Trophoblast cell (in vitro differentiated cells and primary cell): ENCODE data around the gene CCDC88A.
A peak's percentile ranks its signal among the peaks of the same experiment; 100 is the strongest.

Experiments
- DNase-seq, 2 donors: peaks; one replicate each; pipeline ENCODE4 v3.0.0-alpha.2; 2016
- H2AFZ ChIP-seq: 2 replicates; pipeline ENCODE4 v1.6.1; 2013; ENCODE audit warnings: low read length, moderate library complexity, mild to moderate bottlenecking; ENCODE audit not compliant: insufficient read depth, poor library complexity
- H2AK5ac ChIP-seq: 2 replicates; pipeline ENCODE4 v1.6.1; 2013; ENCODE audit warnings: mild to moderate bottlenecking, low read length
- H2BK120ac ChIP-seq: 2 replicates; pipeline ENCODE4 v1.6.1; 2013; ENCODE audit warnings: low read length, mild to moderate bottlenecking, moderate library complexity; ENCODE audit not compliant: insufficient read depth, poor library complexity
- H2BK12ac ChIP-seq: 2 replicates; pipeline ENCODE4 v1.6.1; 2013; ENCODE audit warnings: mild to moderate bottlenecking, low read length, moderate library complexity
- H2BK5ac ChIP-seq: 2 replicates; pipeline ENCODE4 v1.6.1; 2013; ENCODE audit warnings: low read length, low read depth, moderate library complexity, mild to moderate bottlenecking; ENCODE audit not compliant: poor library complexity
- H3K14ac ChIP-seq: 2 replicates; pipeline ENCODE4 v1.6.1; 2013; ENCODE audit warnings: mild to moderate bottlenecking, low read length
- H3K18ac ChIP-seq: 2 replicates; pipeline ENCODE4 v1.6.1; 2013; ENCODE audit warnings: mild to moderate bottlenecking, low read length
- H3K23ac ChIP-seq: 2 replicates; pipeline ENCODE4 v1.6.1; 2013; ENCODE audit warnings: low read length
- H3K27ac ChIP-seq: 2 replicates; pipeline ENCODE4 v1.5.1; 2013; ENCODE audit warnings: low read depth, mild to moderate bottlenecking, inconsistent platforms, low read length, moderate library complexity
- H3K27me3 ChIP-seq: 2 replicates; pipeline ENCODE4 v1.6.1; 2013; ENCODE audit warnings: inconsistent platforms, mild to moderate bottlenecking, low read length, moderate library complexity; ENCODE audit not compliant: insufficient read depth
- H3K36me3 ChIP-seq, 2 experiments: 1 replicate in 1 of 2; 2 replicates in 1 of 2; pipeline ENCODE4 v1.6.1; 2013; ENCODE audit warnings: low read length in 2 of 2, mild to moderate bottlenecking in 2 of 2, moderate library complexity in 1 of 2; ENCODE audit not compliant: insufficient read depth in 2 of 2, control insufficient read depth in 1 of 2
- H3K4ac ChIP-seq: 2 replicates; pipeline ENCODE4 v1.6.1; 2013; ENCODE audit warnings: low read depth, mild to moderate bottlenecking, low read length, moderate library complexity
- H3K4me1 ChIP-seq, 2 experiments: 1 replicate in 1 of 2; 2 replicates in 1 of 2; pipeline ENCODE4 v1.6.1; 2013; ENCODE audit warnings: low read length in 2 of 2, mild to moderate bottlenecking in 2 of 2, moderate library complexity in 1 of 2; ENCODE audit not compliant: insufficient read depth in 2 of 2, control insufficient read depth in 1 of 2
- H3K4me2 ChIP-seq: 2 replicates; pipeline ENCODE4 v1.6.1; 2013; ENCODE audit warnings: inconsistent platforms, mild to moderate bottlenecking, low read length, moderate library complexity
- H3K4me3 ChIP-seq: 2 replicates; pipeline ENCODE4 v1.5.1; 2013; ENCODE audit warnings: mild to moderate bottlenecking, low read depth, low read length, inconsistent platforms
- H3K79me1 ChIP-seq: one replicate; pipeline ENCODE4 v1.6.1; 2013; ENCODE audit warnings: low read length
- H3K79me2 ChIP-seq: 2 replicates; pipeline ENCODE4 v1.6.1; 2013; ENCODE audit warnings: low read length, mild to moderate bottlenecking; ENCODE audit not compliant: control insufficient read depth, insufficient read depth, poor library complexity
- H3K9ac ChIP-seq: 2 replicates; pipeline ENCODE4 v1.6.1; 2013; ENCODE audit warnings: mild to moderate bottlenecking, low read length
- H3K9me3 ChIP-seq: 2 replicates; pipeline ENCODE4 v1.6.1; 2013; ENCODE audit warnings: low read depth, mild to moderate bottlenecking, control low read depth, inconsistent platforms, low read length; ENCODE audit not compliant: insufficient read depth
- H4K12ac ChIP-seq: 2 replicates; pipeline ENCODE4 v1.6.1; 2013; ENCODE audit warnings: low read depth, mild to moderate bottlenecking, low read length, moderate library complexity
- H4K8ac ChIP-seq: 2 replicates; pipeline ENCODE4 v1.6.1; 2013; ENCODE audit warnings: low read depth, mild to moderate bottlenecking, low read length, moderate library complexity
- H4K91ac ChIP-seq: one replicate; pipeline ENCODE4 v1.6.1; 2013; ENCODE audit warnings: low read depth, mild to moderate bottlenecking, low read length, moderate library complexity
- WGBS: extraction: QIAGEN DNeasy Blood & Tissue Kit; methylation state at CpG from one replicate; pipeline ENCODE4 v1.1.7; 2013; ENCODE audit warnings: missing lambda C conversion rate; ENCODE audit not compliant: insufficient read length, insufficient coverage; ENCODE audit errors: extremely low coverage; 5-methylcytosine and 5-hydroxymethylcytosine counted together

CCDC88A gene

GRCh38 chr2:55314985-55315384 lies 104.7 kb downstream of the CCDC88A start:
- Histone ChIP-seq H3K14ac (no peak overlapping the region), H3K4ac (no peak overlapping the region), H3K4me1 (peaks cover 0 to 3% of the 10 kb centered on the region in 2 experiments), H3K79me2 (no peaks in the 10 kb centered on the region), H2BK5ac (no peak overlapping the region), H2AFZ (no peak overlapping the region), H3K9me3 (no peaks in the 10 kb centered on the region), H4K91ac (no peak overlapping the region), H3K36me3 (peaks cover 0 to 2% of the 10 kb centered on the region in 2 experiments), H4K12ac (no peak overlapping the region), H3K27me3 (no peaks in the 10 kb centered on the region), H2AK5ac (no peak overlapping the region), H2BK120ac (no peak overlapping the region), H3K79me1 (no peaks in the 10 kb centered on the region), H3K27ac (no peak overlapping the region), H3K4me3 (no peak overlapping the region), H3K23ac (no peak overlapping the region), H4K8ac (no peak overlapping the region), H3K9ac (no peak overlapping the region), H3K18ac (no peak overlapping the region), H3K4me2 (no peak overlapping the region), H2BK12ac (no peak overlapping the region)
- WGBS, result no CpG with 5 or more reads among the region's 1 CpG
- no peak for DNase-seq

- no peak overlapping the region for H2BK12ac ChIP-seq
- no peak overlapping the region for H3K18ac ChIP-seq
- H2BK5ac ChIP-seq, result no peak overlapping the region
- H3K23ac ChIP-seq, result no peak overlapping the region
- peaks cover 0 to 3% of the 10 kb centered on the region in 2 experiments for H3K4me1 ChIP-seq
- no peak overlapping the region for H3K4me2 ChIP-seq
- no peaks in the 10 kb centered on the region for H3K79me1 ChIP-seq
- H3K9ac ChIP-seq, result no peak overlapping the region
- no peaks in the 10 kb centered on the region for H3K79me2 ChIP-seq
- peaks cover 2% of the 10 kb centered on the region in 2 experiments for H3K36me3 ChIP-seq
- H3K4ac ChIP-seq, result no peak overlapping the region
- no peak overlapping the region for H2AK5ac ChIP-seq
- H4K12ac ChIP-seq, result no peak overlapping the region
- no peaks in the 10 kb centered on the region for H3K9me3 ChIP-seq
- no CpG with 5 or more reads among the region's 1 CpG for WGBS
- peak in 1 of 2 donors; percentile 21 for DNase-seq
- no peak overlapping the region for H2BK120ac ChIP-seq
- H3K27ac ChIP-seq, result no peak overlapping the region
- H2AFZ ChIP-seq, result no peak overlapping the region
- H4K8ac ChIP-seq, result no peak overlapping the region
- no peaks in the 10 kb centered on the region for H3K27me3 ChIP-seq
- H3K4me3 ChIP-seq, result no peak overlapping the region
- no peak overlapping the region for H4K91ac ChIP-seq
- H3K14ac ChIP-seq, result no peak overlapping the region
Observed at GRCh38 chr2:55311444-55311870, 108.2 kb downstream of the CCDC88A start.

DNA sequence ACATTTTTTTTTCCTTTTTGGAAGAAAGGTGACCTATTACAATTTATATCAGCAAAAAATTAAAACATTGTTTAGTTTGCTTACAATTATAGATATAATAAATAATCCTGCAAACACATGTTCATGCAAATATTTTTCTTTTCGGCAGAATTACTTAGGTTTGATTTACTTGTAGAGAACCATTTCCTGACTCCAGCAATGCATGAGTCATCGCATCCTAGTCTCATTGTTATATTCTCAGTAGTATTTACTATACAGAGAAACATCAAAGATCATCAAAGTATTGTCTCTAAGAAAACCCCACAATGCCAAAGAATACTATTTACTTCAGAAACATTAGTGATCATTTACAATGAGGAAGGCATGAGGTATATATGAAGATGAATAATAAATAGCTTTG lies 110.2 kb downstream of the CCDC88A start:
- no peaks in the 10 kb centered on the region for H3K9me3 ChIP-seq
- no peak overlapping the region for H3K4me2 ChIP-seq
- H3K79me2 ChIP-seq, result no peaks in the 10 kb centered on the region
- H3K18ac ChIP-seq, result no peak overlapping the region
- H2AFZ ChIP-seq, result no peak overlapping the region
- H3K14ac ChIP-seq, result no peak overlapping the region
- peaks cover 2% of the 10 kb centered on the region in 2 experiments for H3K36me3 ChIP-seq
- DNase-seq, result no peak
- no peak overlapping the region for H3K9ac ChIP-seq
- no CpG with 5 or more reads among the region's 2 CpGs for WGBS
- no peaks in the 10 kb centered on the region for H3K27me3 ChIP-seq
- no peak overlapping the region for H4K91ac ChIP-seq
- no peak overlapping the region for H2BK5ac ChIP-seq
- H2BK120ac ChIP-seq, result no peak overlapping the region
- no peak overlapping the region for H2BK12ac ChIP-seq
- no peak overlapping the region for H4K12ac ChIP-seq
- H3K23ac ChIP-seq, result no peak overlapping the region
- H4K8ac ChIP-seq, result no peak overlapping the region
- no peak overlapping the region for H2AK5ac ChIP-seq
- H3K27ac ChIP-seq, result no peak overlapping the region
- H3K79me1 ChIP-seq, result no peaks in the 10 kb centered on the region
- H3K4ac ChIP-seq, result no peak overlapping the region
- H3K4me1 ChIP-seq, result peaks cover 0 to 3% of the 10 kb centered on the region in 2 experiments
- H3K4me3 ChIP-seq, result no peak overlapping the region

GRCh38 chr2:55302241-55302640 lies 117.4 kb downstream of the CCDC88A start:
- H3K18ac ChIP-seq, result no peak overlapping the region
- H2AFZ ChIP-seq, result no peak overlapping the region
- H2BK5ac ChIP-seq, result no peak overlapping the region
- H3K4me1 ChIP-seq, result no peaks in the 10 kb centered on the region
- H3K9me3 ChIP-seq, result no peaks in the 10 kb centered on the region
- no peak overlapping the region for H3K23ac ChIP-seq
- DNase-seq, result no peak
- H3K4me2 ChIP-seq, result no peak overlapping the region
- no peak overlapping the region for H4K12ac ChIP-seq
- H3K27ac ChIP-seq, result no peak overlapping the region
- no peaks in the 10 kb centered on the region for H3K27me3 ChIP-seq
- H2AK5ac ChIP-seq, result no peak overlapping the region
- H3K4me3 ChIP-seq, result no peak overlapping the region
- H2BK120ac ChIP-seq, result no peak overlapping the region
- no peak overlapping the region for H4K91ac ChIP-seq
- H3K14ac ChIP-seq, result no peak overlapping the region
- no peaks in the 10 kb centered on the region for H3K79me2 ChIP-seq
- WGBS, result no CpG with 5 or more reads among the region's 3 CpGs
- H3K79me1 ChIP-seq, result no peaks in the 10 kb centered on the region
- H3K36me3 ChIP-seq, result peaks cover 2 to 4% of the 10 kb centered on the region in 2 experiments
- H3K4ac ChIP-seq, result no peak overlapping the region
- H3K9ac ChIP-seq, result no peak overlapping the region
- no peak overlapping the region for H4K8ac ChIP-seq
- no peak overlapping the region for H2BK12ac ChIP-seq
